K562 (cell line): Measurements from ENCODE around the gene THADA.

ENCODE experiments used
- CEBPB ChIP-seq: fragments of 450-650 bp; IDR thresholded peaks from 2 replicates; pipeline ENCODE4 v1.6.1; 2016; ENCODE audit warnings: missing genetic modification characterization, missing compliant biosample characterization
- CTCF ChIP-seq, 3 experiments: IDR thresholded peaks in 2 of 3; conservative IDR thresholded peaks in 1 of 3; 2 replicates each; pipeline ENCODE4 v1.5.1; 2011 to 2012; ENCODE audit warnings: low read length in 3 of 3, mild to moderate bottlenecking in 3 of 3, control low read depth in 2 of 3, improper control_type of control experiment in 1 of 3, inconsistent platforms in 1 of 3, low read depth in 1 of 3, mixed read lengths in 1 of 3, moderate library complexity in 1 of 3; ENCODE audit not compliant: insufficient read depth in 2 of 3
- CUX1 ChIP-seq: fragments of 200-800 bp; sonication (Bioruptor generic); IDR thresholded peaks from 2 replicates; pipeline ENCODE4 v1.6.1; 2016; ENCODE audit warnings: missing genetic modification characterization, missing compliant biosample characterization
- E2F4 ChIP-seq: sonication (generic); formaldehyde crosslinking; IDR thresholded peaks from 2 replicates; pipeline ENCODE4 v1.8.0; 2022; ENCODE audit warnings: mild to moderate bottlenecking, low read depth, missing genetic modification reagents
- ETS2 ChIP-seq: IDR thresholded peaks from 2 replicates; pipeline ENCODE4 v1.6.1; 2016; ENCODE audit warnings: borderline replicate concordance, missing genetic modification characterization, mild to moderate bottlenecking, moderate library complexity, missing compliant biosample characterization; ENCODE audit not compliant: poor library complexity, severe bottlenecking
- EZH2 ChIP-seq: IDR thresholded peaks from 2 replicates; pipeline ENCODE4 v1.6.1; 2012; ENCODE audit warnings: low read depth, mild to moderate bottlenecking, inconsistent platforms, low read length, borderline replicate concordance
- JUN ChIP-seq, 2 experiments: sonication (generic) in 1 of 2; formaldehyde crosslinking in 1 of 2; IDR thresholded peaks; 2 replicates each; pipeline versions ENCODE4 v1.6.1 to v1.8.0; 2012 to 2022; ENCODE audit warnings: borderline replicate concordance in 2 of 2, mild to moderate bottlenecking in 2 of 2, improper control_type of control experiment in 1 of 2, low read depth in 1 of 2, low read length in 1 of 2, missing genetic modification reagents in 1 of 2
- MECOM ChIP-seq: fragments of 250-450 bp; sonication (Bioruptor Pico); IDR thresholded peaks from 2 replicates; pipeline ENCODE4 v1.8.0; 2022; ENCODE audit warnings: inconsistent platforms
- NFIC ChIP-seq: fragments of 450-650 bp; IDR thresholded peaks from 2 replicates; pipeline ENCODE4 v1.6.1; 2017; ENCODE audit warnings: mild to moderate bottlenecking, inconsistent platforms
- NFXL1 ChIP-seq: fragments of 450-650 bp; formaldehyde crosslinking; IDR thresholded peaks from 2 replicates; pipeline ENCODE4 v1.4.0; 2021; ENCODE audit warnings: mild to moderate bottlenecking
- POU5F1 ChIP-seq: fragments of 150-350 bp; IDR thresholded peaks from 2 replicates; pipeline ENCODE4 v1.6.1; 2014; ENCODE audit warnings: borderline replicate concordance, low read length, low read depth, mild to moderate bottlenecking; ENCODE audit not compliant: partially characterized antibody
- TAF1 ChIP-seq: IDR thresholded peaks from 2 replicates; pipeline ENCODE4 v1.6.1; 2011; ENCODE audit warnings: mild to moderate bottlenecking, low read length, moderate library complexity; ENCODE audit not compliant: insufficient read depth, control insufficient read depth, severe bottlenecking; ENCODE audit errors: extremely low read depth
- USF1 ChIP-seq: sonication (generic); formaldehyde crosslinking; IDR thresholded peaks from 2 replicates; pipeline ENCODE4 v1.9.0; 2022; ENCODE audit warnings: mild to moderate bottlenecking, missing genetic modification reagents

- no peak for TF ChIP-seq EZH2
- TF ChIP-seq CTCF (IDR thresholded peaks at IDR 0.05 in 2 of 3, conservative IDR thresholded peaks at IDR 0.05 in 1 of 3; ENCODE audit: insufficient read depth in 2 of 3, low read depth in 1 of 3, low read length in 3 of 3), result no peak
- no peak for TF ChIP-seq NFXL1 (CRISPR knock-in tag)
- TF ChIP-seq TAF1, result no peak
- no peak for TF ChIP-seq CEBPB (tag)
- no peak for TF ChIP-seq CUX1 (CRISPR knock-in tag)
- TF ChIP-seq POU5F1, result no peak
- no peak for TF ChIP-seq ETS2 (tag)
- no peak for TF ChIP-seq E2F4 (CRISPR knock-in tag)
- no peak for TF ChIP-seq JUN (IDR thresholded peaks at IDR 0.05; ENCODE audit: borderline replicate concordance, low read depth, low read length)
- no peak for TF ChIP-seq JUN (CRISPR knock-in tag; IDR thresholded peaks at IDR 0.05; ENCODE audit: borderline replicate concordance)
- TF ChIP-seq USF1, result no peak
- no peak for TF ChIP-seq MECOM
- no peak for TF ChIP-seq NFIC
These were observed 10.0 kb upstream of the THADA start for GRCh38 chr2:43605851-43606250.
